ENCODE measurements around the gene FMNL3.
"Not testable (repeated sequence)": the region's sequence is repeated elsewhere in the genome, so short reads cannot be mapped to it uniquely, and the experiment has no call there.

Gene FMNL3

DNA sequence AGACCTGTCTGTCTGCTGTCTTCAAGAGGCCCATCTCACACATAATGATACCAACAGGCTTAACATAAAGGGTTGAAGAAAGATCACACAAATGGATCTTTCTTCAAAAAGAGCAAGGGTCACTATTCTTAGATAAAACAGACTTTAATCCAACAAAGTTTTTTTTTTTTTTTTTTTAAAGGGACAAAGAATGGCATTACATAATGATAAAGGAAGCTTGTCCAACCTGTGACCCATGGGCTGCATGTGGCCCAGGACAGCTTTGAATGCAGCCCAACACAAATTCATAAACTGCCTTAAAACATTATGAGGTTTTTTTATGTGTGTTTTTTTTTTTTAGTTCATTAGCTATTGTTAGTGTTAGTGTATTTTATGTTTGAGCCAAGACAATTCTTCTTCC, 95.0 kb downstream of the FMNL3 start (continued):
- TF ChIP-seq, protein P1, sequence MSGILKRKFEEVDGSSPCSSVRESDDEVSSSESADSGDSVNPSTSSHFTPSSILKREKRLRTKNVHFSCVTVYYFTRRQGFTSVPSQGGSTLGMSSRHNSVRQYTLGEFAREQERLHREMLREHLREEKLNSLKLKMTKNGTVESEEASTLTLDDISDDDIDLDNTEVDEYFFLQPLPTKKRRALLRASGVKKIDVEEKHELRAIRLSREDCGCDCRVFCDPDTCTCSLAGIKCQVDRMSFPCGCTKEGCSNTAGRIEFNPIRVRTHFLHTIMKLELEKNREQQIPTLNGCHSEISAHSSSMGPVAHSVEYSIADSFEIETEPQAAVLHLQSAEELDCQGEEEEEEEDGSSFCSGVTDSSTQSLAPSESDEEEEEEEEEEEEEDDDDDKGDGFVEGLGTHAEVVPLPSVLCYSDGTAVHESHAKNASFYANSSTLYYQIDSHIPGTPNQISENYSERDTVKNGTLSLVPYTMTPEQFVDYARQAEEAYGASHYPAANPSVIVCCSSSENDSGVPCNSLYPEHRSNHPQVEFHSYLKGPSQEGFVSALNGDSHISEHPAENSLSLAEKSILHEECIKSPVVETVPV (CRISPR knock-in tag; IDR thresholded peaks at IDR 0.05) = no peak

DNA sequence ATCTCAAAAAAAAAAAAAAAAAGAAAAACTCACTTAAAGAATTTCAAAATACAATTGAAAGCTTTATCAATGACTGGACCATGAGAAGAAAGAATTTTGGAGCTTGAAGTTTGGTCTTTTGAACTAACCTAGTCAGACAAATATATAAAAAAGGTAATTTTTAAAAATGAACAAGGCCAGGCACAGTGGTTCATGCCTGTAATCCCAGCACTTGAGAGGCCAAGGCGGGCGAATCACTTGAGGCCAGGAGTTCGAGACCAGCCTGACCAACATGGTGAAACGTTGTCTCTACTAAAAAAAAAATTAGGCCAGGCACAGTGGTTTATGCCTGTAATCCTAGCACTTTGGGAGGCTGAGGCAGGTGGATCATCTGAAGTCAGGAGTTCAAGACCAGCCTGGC, 96.4 kb downstream of the FMNL3 start:
- ATAC-seq = not testable (repeated sequence)

DNA sequence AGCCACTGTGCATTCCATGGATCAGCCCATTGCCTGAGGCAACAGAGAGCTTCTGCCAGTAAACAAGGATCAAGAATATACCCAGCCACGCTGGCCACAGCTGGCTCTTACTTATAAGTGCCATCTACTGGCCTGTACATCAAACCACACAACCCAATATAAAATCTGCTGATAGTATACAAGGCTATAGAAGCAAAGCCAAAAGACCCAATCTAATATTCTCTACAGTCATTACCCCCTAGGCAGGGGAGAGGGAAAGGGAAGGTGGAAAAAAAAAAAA, 97.4 kb downstream of the FMNL3 start:
- TF ChIP-seq, protein P2, sequence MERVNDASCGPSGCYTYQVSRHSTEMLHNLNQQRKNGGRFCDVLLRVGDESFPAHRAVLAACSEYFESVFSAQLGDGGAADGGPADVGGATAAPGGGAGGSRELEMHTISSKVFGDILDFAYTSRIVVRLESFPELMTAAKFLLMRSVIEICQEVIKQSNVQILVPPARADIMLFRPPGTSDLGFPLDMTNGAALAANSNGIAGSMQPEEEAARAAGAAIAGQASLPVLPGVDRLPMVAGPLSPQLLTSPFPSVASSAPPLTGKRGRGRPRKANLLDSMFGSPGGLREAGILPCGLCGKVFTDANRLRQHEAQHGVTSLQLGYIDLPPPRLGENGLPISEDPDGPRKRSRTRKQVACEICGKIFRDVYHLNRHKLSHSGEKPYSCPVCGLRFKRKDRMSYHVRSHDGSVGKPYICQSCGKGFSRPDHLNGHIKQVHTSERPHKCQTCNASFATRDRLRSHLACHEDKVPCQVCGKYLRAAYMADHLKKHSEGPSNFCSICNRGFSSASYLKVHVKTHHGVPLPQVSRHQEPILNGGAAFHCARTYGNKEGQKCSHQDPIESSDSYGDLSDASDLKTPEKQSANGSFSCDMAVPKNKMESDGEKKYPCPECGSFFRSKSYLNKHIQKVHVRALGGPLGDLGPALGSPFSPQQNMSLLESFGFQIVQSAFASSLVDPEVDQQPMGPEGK (CRISPR knock-in tag; IDR thresholded peaks at IDR 0.05; ENCODE audit: borderline replicate concordance) = no peak
- TF ChIP-seq TOX (CRISPR knock-in tag; IDR thresholded peaks at IDR 0.05; ENCODE audit: borderline replicate concordance) (no peak), POU6F1 (CRISPR knock-in tag; IDR thresholded peaks at IDR 0.05; ENCODE audit: borderline replicate concordance, low read depth) (no peak), BACH2 (CRISPR knock-in tag; IDR thresholded peaks at IDR 0.05; ENCODE audit: borderline replicate concordance) (no peak), ZNF565 (CRISPR knock-in tag; conservative IDR thresholded peaks at IDR 0.05; ENCODE audit: low read depth) (no peak), ZC3H10 (CRISPR knock-in tag; IDR thresholded peaks at IDR 0.05) (no peak), ZNF70 (CRISPR knock-in tag; IDR thresholded peaks at IDR 0.05) (no peak), ZFP3 (CRISPR knock-in tag; IDR thresholded peaks at IDR 0.05) (no peak), ARNTL (CRISPR knock-in tag; IDR thresholded peaks at IDR 0.05; ENCODE audit: borderline replicate concordance, low read depth) (no peak), CSDC2 (CRISPR knock-in tag; IDR thresholded peaks at IDR 0.05) (no peak), RARB (CRISPR knock-in tag; IDR thresholded peaks at IDR 0.05) (no peak), OSR1 (CRISPR knock-in tag; IDR thresholded peaks at IDR 0.05) (no peak)
- TF ChIP-seq, protein P1 (CRISPR knock-in tag; IDR thresholded peaks at IDR 0.05) = no peak
- TF ChIP-seq, protein P3, sequence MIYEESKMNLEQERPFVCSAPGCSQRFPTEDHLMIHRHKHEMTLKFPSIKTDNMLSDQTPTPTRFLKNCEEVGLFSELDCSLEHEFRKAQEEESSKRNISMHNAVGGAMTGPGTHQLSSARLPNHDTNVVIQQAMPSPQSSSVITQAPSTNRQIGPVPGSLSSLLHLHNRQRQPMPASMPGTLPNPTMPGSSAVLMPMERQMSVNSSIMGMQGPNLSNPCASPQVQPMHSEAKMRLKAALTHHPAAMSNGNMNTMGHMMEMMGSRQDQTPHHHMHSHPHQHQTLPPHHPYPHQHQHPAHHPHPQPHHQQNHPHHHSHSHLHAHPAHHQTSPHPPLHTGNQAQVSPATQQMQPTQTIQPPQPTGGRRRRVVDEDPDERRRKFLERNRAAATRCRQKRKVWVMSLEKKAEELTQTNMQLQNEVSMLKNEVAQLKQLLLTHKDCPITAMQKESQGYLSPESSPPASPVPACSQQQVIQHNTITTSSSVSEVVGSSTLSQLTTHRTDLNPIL (CRISPR knock-in tag; IDR thresholded peaks at IDR 0.05; ENCODE audit: low read depth) = no peak
- no peak; the same call in 2 of the 3 replicates for ATAC-seq

DNA sequence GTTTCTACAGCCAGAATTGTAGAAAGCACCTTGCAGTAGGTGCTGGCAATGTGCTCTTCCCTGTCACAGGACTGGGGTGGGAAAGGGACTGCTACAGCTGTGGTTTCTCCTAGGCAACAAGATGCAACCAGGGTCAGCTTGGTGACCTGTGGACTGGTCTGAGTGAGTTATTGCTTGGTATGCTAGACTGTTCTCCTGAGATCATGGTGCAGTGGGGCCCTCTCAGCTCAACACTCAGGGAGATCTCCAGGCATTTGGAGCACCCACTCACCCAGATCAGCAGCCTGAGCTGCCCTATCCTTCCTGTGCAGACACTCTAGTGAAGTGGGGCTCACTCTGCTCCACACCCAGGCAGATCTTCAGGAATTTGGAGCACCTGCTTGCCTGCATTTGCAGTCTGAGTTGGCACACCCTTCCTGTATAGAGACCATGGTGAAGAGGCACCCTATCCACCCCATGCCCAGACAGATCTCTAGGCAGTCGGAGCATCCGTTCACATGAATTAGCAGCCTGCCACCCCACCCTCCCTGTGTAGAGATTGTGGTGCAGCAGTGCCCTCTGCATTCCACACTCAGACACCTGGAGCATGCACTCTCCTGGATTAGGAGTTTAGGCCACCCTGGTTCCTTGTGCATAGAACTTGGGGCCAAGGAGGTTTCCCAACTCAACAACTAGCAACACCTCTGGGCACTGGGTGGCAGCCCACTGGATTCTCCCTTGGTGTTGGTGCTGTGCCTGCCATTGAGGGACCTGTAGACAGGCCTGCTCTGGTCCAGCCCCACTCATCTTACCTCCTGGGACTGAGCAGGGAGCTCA, 97.9 kb downstream of the FMNL3 start:
- no peak for ATAC-seq
- TF ChIP-seq, protein P3 (CRISPR knock-in tag; IDR thresholded peaks at IDR 0.05; ENCODE audit: low read depth) = no peak
- no peak for TF ChIP-seq ZFP30 (CRISPR knock-in tag; IDR thresholded peaks at IDR 0.05)
- TF ChIP-seq PPARA (CRISPR knock-in tag; IDR thresholded peaks at IDR 0.05; ENCODE audit: borderline replicate concordance) = no peak
- TF ChIP-seq POU6F1 (CRISPR knock-in tag; IDR thresholded peaks at IDR 0.05; ENCODE audit: borderline replicate concordance, low read depth) = no peak
- TF ChIP-seq, protein P1 (CRISPR knock-in tag; IDR thresholded peaks at IDR 0.05) = no peak
- no peak for TF ChIP-seq ISL1 (CRISPR knock-in tag; IDR thresholded peaks at IDR 0.05)

- ATAC-seq = not testable (repeated sequence)
These were observed 101.7 kb downstream of the FMNL3 start, which contains the start of gene FAM186B for GRCh38 chr12:49605539-49605938. FAM186B (minus strand) TSS chr12:49605639; CDS start chr12:49605477, 162 bp downstream.

Measured in SK-N-SH treated with all-trans-retinoic acid at 6 μM for 48 hours (cell line).